Suprapubic skin (tissue), 4 donors: ENCODE results near the gene RNU6-7. TPM values are rescaled to one million over a fixed set of nuclear protein-coding genes. Genes with fewer than 3 reads are reported as not detected.

ENCODE experiments used
- DNase-seq, 2 donors: peaks; one replicate each; pipeline ENCODE4 v3.0.0-alpha.2; 2019; ENCODE audit warnings: low spot score in 2 of 2
- H3K27ac ChIP-seq: fragments of 200-600 bp; sonication (generic); one replicate; pipeline ENCODE4 v1.5.1; 2019
- H3K27me3 ChIP-seq: fragments of 200-600 bp; sonication (generic); one replicate; pipeline ENCODE4 v1.5.1; 2019
- H3K36me3 ChIP-seq: fragments of 200-600 bp; sonication (generic); one replicate; pipeline ENCODE4 v1.5.1; 2019
- H3K4me1 ChIP-seq: fragments of 200-600 bp; sonication (generic); one replicate; pipeline ENCODE4 v1.5.1; 2019
- H3K4me3 ChIP-seq: fragments of 200-600 bp; sonication (generic); one replicate; pipeline ENCODE4 v1.5.1; 2019; ENCODE audit warnings: mild to moderate bottlenecking
- H3K9me3 ChIP-seq: fragments of 200-600 bp; sonication (generic); one replicate; pipeline ENCODE4 v1.5.1; 2019
- CTCF ChIP-seq, 2 donors: fragments of 200-600 bp in 1 of 2; fragments of 450-650 bp in 1 of 2; sonication (generic) in 1 of 2; IDR thresholded peaks; one replicate each; pipeline ENCODE4 v1.5.1; 2016 to 2019; ENCODE audit warnings: antibody characterized with exemption in 2 of 2, mild to moderate bottlenecking in 1 of 2, moderate library complexity in 1 of 2
- EP300 ChIP-seq: sonication (generic); formaldehyde crosslinking; IDR thresholded peaks from one replicate; pipeline ENCODE4 v1.6.1; 2017; ENCODE audit warnings: antibody characterized with exemption
- POLR2A ChIP-seq, 2 donors: fragments of 450-650 bp; IDR thresholded peaks; one replicate each; pipeline ENCODE4 v1.6.1; 2017; ENCODE audit warnings: antibody characterized with exemption in 2 of 2, mild to moderate bottlenecking in 2 of 2, moderate library complexity in 2 of 2
- POLR2AphosphoS5 ChIP-seq, 3 donors: sonication (generic); formaldehyde crosslinking; IDR thresholded peaks; one replicate each; pipeline ENCODE4 v1.6.1; 2017; ENCODE audit warnings: antibody characterized with exemption in 3 of 3
- WGBS: methylation state at CpG from one replicate; pipeline ENCODE4 v1.1.5; 2018; 5-methylcytosine and 5-hydroxymethylcytosine counted together
- total RNA-seq, 4 donors: library from RNA; depleted of rRNA; stranded (reverse); fragments of >200 nt; gene quantifications; one replicate each; pipeline ENCODE4 v1.1.0, GENCODE V29; 2016

RNU6-7 gene
- not detected for total RNA-seq

- TF ChIP-seq EP300: no peak
- TF ChIP-seq POLR2A (IDR thresholded peaks at IDR 0.05): no peak
- TF ChIP-seq POLR2AphosphoS5 (IDR thresholded peaks at IDR 0.05): no peak
- TF ChIP-seq CTCF (IDR thresholded peaks at IDR 0.05): no peak
- Histone ChIP-seq H3K27me3 (peaks cover 3% of the 10 kb centered on the region), H3K9me3 (no peaks in the 10 kb centered on the region), H3K4me1 (peaks cover 32% of the 10 kb centered on the region), H3K36me3 (no peaks in the 10 kb centered on the region), H3K27ac (peak within 1 kb of the TSS; percentile 87), H3K4me3 (peak within 1 kb of the TSS; percentile 78)
- no peak for DNase-seq
- whole genome bisulfite sequencing: 2% methylated on average over 35 of the region's 40 CpGs
These were observed at the start of gene RNU6-7 for GRCh38 chr14:32201816-32202490. RNU6-7 (plus strand) TSS chr14:32202045.

- H3K36me3 ChIP-seq: no peaks in the 10 kb centered on the region
- H3K4me1 ChIP-seq: no peaks in the 10 kb centered on the region
- DNase-seq: no peak
- 88% methylated on average over 2 of the region's 2 CpGs for WGBS
- TF ChIP-seq EP300 (no peak), POLR2A (IDR thresholded peaks at IDR 0.05) (no peak), POLR2AphosphoS5 (IDR thresholded peaks at IDR 0.05) (no peak), CTCF (IDR thresholded peaks at IDR 0.05) (no peak)
- H3K9me3 ChIP-seq: no peaks in the 10 kb centered on the region
- H3K4me3 ChIP-seq: no peak overlapping the region
- no peak overlapping the region for H3K27ac ChIP-seq
- no peaks in the 10 kb centered on the region for H3K27me3 ChIP-seq
These were observed 35.8 kb upstream of the RNU6-7 start for GRCh38 chr14:32166029-32166428.

DNA sequence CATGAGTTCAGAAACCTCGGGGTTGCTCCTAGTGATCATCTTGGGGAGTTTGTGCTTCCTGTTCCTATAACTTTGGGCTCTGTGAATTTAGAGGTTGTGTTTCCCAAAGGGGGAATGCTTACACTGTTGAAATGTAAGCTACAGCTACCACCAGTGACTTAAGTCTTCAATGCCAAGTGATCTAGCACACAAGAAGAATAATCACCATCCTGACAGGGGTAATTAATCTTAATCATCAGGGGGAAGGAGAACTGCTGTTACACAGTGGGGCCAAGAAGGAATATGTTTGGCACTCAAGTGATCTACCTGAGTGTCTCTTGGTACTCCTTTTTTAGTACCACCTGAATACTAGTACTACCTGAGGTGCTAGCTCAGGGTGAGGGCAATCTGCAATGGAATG is 34.9 kb upstream of the RNU6-7 start:
- H3K4me1 ChIP-seq: no peaks in the 10 kb centered on the region
- H3K9me3 ChIP-seq: no peaks in the 10 kb centered on the region
- no peaks in the 10 kb centered on the region for H3K27me3 ChIP-seq
- H3K4me3 ChIP-seq: no peak overlapping the region
- 94% methylated on average over 1 of the region's 1 CpG for WGBS
- no peak for DNase-seq
- H3K27ac ChIP-seq: no peak overlapping the region
- TF ChIP-seq EP300 (no peak), POLR2A (IDR thresholded peaks at IDR 0.05) (no peak), POLR2AphosphoS5 (IDR thresholded peaks at IDR 0.05) (no peak), CTCF (IDR thresholded peaks at IDR 0.05) (no peak)
- H3K36me3 ChIP-seq: no peaks in the 10 kb centered on the region

DNA sequence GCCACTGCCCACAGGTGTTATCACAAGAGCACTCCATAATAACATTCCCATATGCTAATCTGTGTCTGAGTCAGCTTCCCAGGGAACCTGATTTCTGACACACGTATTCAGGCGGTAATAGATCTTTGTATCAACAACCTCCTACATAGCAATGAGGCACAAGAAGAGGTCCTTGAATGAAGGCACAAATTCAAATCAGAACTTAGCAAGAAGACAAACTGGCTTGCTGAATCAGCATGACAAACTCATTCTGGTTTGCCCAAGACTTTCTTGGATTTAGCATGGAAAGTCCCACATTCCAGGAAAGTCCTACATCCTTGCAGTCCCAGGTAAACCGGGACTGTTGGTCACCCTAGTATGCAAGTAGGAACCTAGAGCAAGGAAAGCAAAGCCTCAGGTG is 33.9 kb upstream of the RNU6-7 start:
- Histone ChIP-seq H3K27me3 (no peaks in the 10 kb centered on the region), H3K4me3 (no peak overlapping the region), H3K4me1 (no peaks in the 10 kb centered on the region), H3K9me3 (no peaks in the 10 kb centered on the region), H3K27ac (no peak overlapping the region), H3K36me3 (no peaks in the 10 kb centered on the region)
- no peak for DNase-seq
- no peak for TF ChIP-seq EP300
- no peak for TF ChIP-seq POLR2AphosphoS5 (IDR thresholded peaks at IDR 0.05)
- TF ChIP-seq POLR2A (IDR thresholded peaks at IDR 0.05): no peak
- no peak for TF ChIP-seq CTCF (IDR thresholded peaks at IDR 0.05)
- WGBS: 69% methylated on average over 3 of the region's 3 CpGs

- no peaks in the 10 kb centered on the region for H3K9me3 ChIP-seq
- no peak for DNase-seq
- H3K4me3 ChIP-seq: no peak overlapping the region
- TF ChIP-seq POLR2A (IDR thresholded peaks at IDR 0.05): no peak
- TF ChIP-seq EP300: no peak
- no peak for TF ChIP-seq CTCF (IDR thresholded peaks at IDR 0.05)
- no peak for TF ChIP-seq POLR2AphosphoS5 (IDR thresholded peaks at IDR 0.05)
- 87% methylated on average over 3 of the region's 3 CpGs for WGBS
- H3K4me1 ChIP-seq: no peaks in the 10 kb centered on the region
- H3K27me3 ChIP-seq: no peaks in the 10 kb centered on the region
- H3K36me3 ChIP-seq: no peaks in the 10 kb centered on the region
- H3K27ac ChIP-seq: no peak overlapping the region
These were observed 32.7 kb upstream of the RNU6-7 start for GRCh38 chr14:32169191-32169590.
